Measurements from ENCODE around the gene RPL36AL.
"Not testable (repeated sequence)": the region's sequence is repeated elsewhere in the genome, so short reads cannot be mapped to it uniquely, and the experiment has no call there.

The RPL36AL gene

GRCh38 chr14:49619273-49619672, 1.2 kb downstream of the RPL36AL start:
- not testable (repeated sequence) for DNase-seq

- no peak for DNase-seq
Observed at GRCh38 chr14:49617852-49618519, 2.4 kb downstream of the RPL36AL start.

- no peak for DNase-seq
Observed at GRCh38 chr14:49615776-49616175, 4.7 kb downstream of the RPL36AL start.

GRCh38 chr14:49614196-49614595, 6.2 kb downstream of the RPL36AL start:
- DNase-seq = no peak

GRCh38 chr14:49612671-49613070, 7.8 kb downstream of the RPL36AL start:
- DNase-seq = no peak

- DNase-seq = no peak
Observed at GRCh38 chr14:49612251-49612650, 8.2 kb downstream of the RPL36AL start.

GRCh38 chr14:49607583-49607982, 12.8 kb downstream of the RPL36AL start:
- no peak for DNase-seq

- DNase-seq = peak; percentile 85
Observed at GRCh38 chr14:49598485-49599300, 21.7 kb downstream of the RPL36AL start, which contains the start of gene LRR1. LRR1 (plus strand) TSS chr14:49598940; CDS start chr14:49599021, 81 bp downstream.

- no peak for DNase-seq
Observed at GRCh38 chr14:49598189-49598484, 22.3 kb downstream of the RPL36AL start.

GRCh38 chr14:49594347-49595091, 25.9 kb downstream of the RPL36AL start:
- DNase-seq = no peak

GRCh38 chr14:49593016-49593415, 27.4 kb downstream of the RPL36AL start:
- no peak for DNase-seq

- DNase-seq = no peak
Observed at GRCh38 chr14:49589387-49589786, 31.0 kb downstream of the RPL36AL start.

GRCh38 chr14:49586673-49587460, 33.6 kb downstream of the RPL36AL start:
- peak; percentile 81 for DNase-seq

- peak; percentile 99 for DNase-seq
Observed at GRCh38 chr14:49585803-49586672, 34.4 kb downstream of the RPL36AL start, which contains the start of gene RPS29. RPS29 (minus strand) TSS chr14:49586380; CDS start chr14:49586346, 34 bp downstream.

GRCh38 chr14:49584981-49585640, 35.3 kb downstream of the RPL36AL start:
- not testable (repeated sequence) for DNase-seq

- DNase-seq = no peak
Observed at GRCh38 chr14:49584058-49584457, 36.4 kb downstream of the RPL36AL start.

- DNase-seq = no peak
Observed at GRCh38 chr14:49583629-49584028, 36.8 kb downstream of the RPL36AL start.

GRCh38 chr14:49582113-49582977, 38.1 kb downstream of the RPL36AL start:
- DNase-seq = no peak

GRCh38 chr14:49581209-49582112, 39.0 kb downstream of the RPL36AL start:
- DNase-seq = no peak

All from CD4-positive, alpha-beta T cell treated with Interleukin-4 for 4 hours (primary cell).